MCF 10A (cell line): ENCODE measurements around the gene ADAMTS16. TPM values are rescaled to one million over a fixed set of nuclear protein-coding genes. Genes with fewer than 3 reads are reported as not detected.

Experiments used
- BruUV-seq: library from RNA; stranded (reverse); fragments of 400-500 nt; replicated peaks from 2 replicates; lab custom pipeline; 2021; lab: Mats Ljungman, UMichigan
- CTCF ChIA-PET: fragments of 300-600 bp; sonication (Branson Sonifier 250); formaldehyde crosslinking; extraction: SDS; loops from one replicate; lab custom pipeline; 2021; ENCODE audit warnings: antibody characterized with exemption, inconsistent platforms; lab: Yijun Ruan, JAX
- POLR2A ChIA-PET: fragments of 300-600, 350-650 bp; sonication (Branson Sonifier 250); formaldehyde crosslinking; extraction: SDS; loops from one replicate; lab custom pipeline; 2020; ENCODE audit warnings: antibody characterized with exemption, inconsistent platforms; lab: Yijun Ruan, JAX
- DNase-seq: peaks from one replicate; pipeline ENCODE4 v3.0.0-alpha.2; 2018; ENCODE audit not compliant: unreplicated experiment
- H3K27ac Mint-ChIP-seq: one replicate; pipeline ENCODE4 v1.8.0; 2022; ENCODE audit warnings: mild to moderate bottlenecking, low read depth, mixed read lengths; ENCODE audit not compliant: unreplicated experiment
- H3K27me3 Mint-ChIP-seq: one replicate; pipeline ENCODE4 v1.8.0; 2022; ENCODE audit warnings: mixed read lengths; ENCODE audit not compliant: insufficient read depth, unreplicated experiment
- H3K36me3 Mint-ChIP-seq: one replicate; pipeline ENCODE4 v1.8.0; 2022; ENCODE audit warnings: mild to moderate bottlenecking, moderate library complexity, mixed read lengths; ENCODE audit not compliant: insufficient read depth, unreplicated experiment
- H3K4me1 Mint-ChIP-seq: one replicate; pipeline ENCODE4 v1.8.0; 2022; ENCODE audit warnings: mixed read lengths; ENCODE audit not compliant: insufficient read depth, unreplicated experiment
- H3K4me3 Mint-ChIP-seq: one replicate; pipeline ENCODE4 v1.8.0; 2022; ENCODE audit warnings: mild to moderate bottlenecking, moderate library complexity, mixed read lengths; ENCODE audit not compliant: unreplicated experiment
- H3K9me3 Mint-ChIP-seq: one replicate; pipeline ENCODE4 v1.8.0; 2022; ENCODE audit warnings: mixed read lengths; ENCODE audit not compliant: unreplicated experiment
- CTCF ChIP-seq: fragments of 200-600 bp; IDR thresholded peaks from one replicate; pipeline ENCODE4 v1.8.0; 2022; ENCODE audit warnings: antibody characterized with exemption, mild to moderate bottlenecking; ENCODE audit not compliant: unreplicated experiment
- intact Hi-C: fragments of 100-400 bp; cut with micrococcal nuclease; formaldehyde crosslinking; loops from 2 replicates; pipeline ENCODE4 v1.14.1; 2022
- total RNA-seq: library from RNA; stranded (reverse); gene quantifications from 2 replicates; pipeline ENCODE4 v1.2.3, GENCODE V29; 2022

The ADAMTS16 gene
- total RNA-seq, 1 experiment from 2014 or later = not detected

GRCh38 chr5:5198135-5198534, 58.0 kb downstream of the ADAMTS16 start:
- H3K9me3 Mint-ChIP-seq = no peaks in the 10 kb centered on the region
- peaks cover 11% of the 10 kb centered on the region for H3K27me3 Mint-ChIP-seq
- no peak for DNase-seq
- H3K4me3 Mint-ChIP-seq = no peak overlapping the region
- BruUV-seq = no TSS peak
- intact Hi-C loops = no loop called here
- CTCF ChIA-PET = interaction anchor here (1.1 kb wide), 1 partner anchor 218 kb away, joined by 3 read pairs; no protein-coding TSS in a partner anchor
- H3K36me3 Mint-ChIP-seq = no peaks in the 10 kb centered on the region
- no peak overlapping the region for H3K27ac Mint-ChIP-seq
- POLR2A ChIA-PET = interaction anchor here (0.6 kb wide), 1 partner anchor 67 kb away, joined by 3 read pairs; no protein-coding TSS in a partner anchor
- TF ChIP-seq CTCF = no peak
- H3K4me1 Mint-ChIP-seq = no peaks in the 10 kb centered on the region

- no peak for DNase-seq
- CTCF ChIA-PET = interaction anchor here (1.1 kb wide), 1 partner anchor 218 kb away, joined by 3 read pairs; no protein-coding TSS in a partner anchor
- intact Hi-C loops = no loop called here
- Mint-ChIP-seq H3K4me3 (no peak overlapping the region), H3K27ac (no peak overlapping the region), H3K27me3 (peaks cover 10% of the 10 kb centered on the region), H3K36me3 (no peaks in the 10 kb centered on the region), H3K4me1 (no peaks in the 10 kb centered on the region), H3K9me3 (no peaks in the 10 kb centered on the region)
- POLR2A ChIA-PET = interaction anchor here (0.6 kb wide), 1 partner anchor 1437 kb away, joined by 3 read pairs; no protein-coding TSS in a partner anchor
- BruUV-seq = no TSS peak
- TF ChIP-seq CTCF = no peak
Measured at GRCh38 chr5:5198815-5199214, 58.7 kb downstream of the ADAMTS16 start.

- CTCF ChIA-PET = interaction anchor here (1.1 kb wide), 1 partner anchor 217 kb away, joined by 3 read pairs; no protein-coding TSS in a partner anchor
- POLR2A ChIA-PET = interaction anchor here (0.6 kb wide), 1 partner anchor 1436 kb away, joined by 3 read pairs; no protein-coding TSS in a partner anchor
- no peaks in the 10 kb centered on the region for H3K9me3 Mint-ChIP-seq
- no peaks in the 10 kb centered on the region for H3K4me1 Mint-ChIP-seq
- no peak for TF ChIP-seq CTCF
- H3K27me3 Mint-ChIP-seq = peaks cover 4% of the 10 kb centered on the region
- H3K4me3 Mint-ChIP-seq = no peak overlapping the region
- H3K36me3 Mint-ChIP-seq = no peaks in the 10 kb centered on the region
- H3K27ac Mint-ChIP-seq = no peak overlapping the region
- no peak for DNase-seq
- intact Hi-C loops = no loop called here
- BruUV-seq = no TSS peak
Measured at GRCh38 chr5:5199495-5199894, 59.4 kb downstream of the ADAMTS16 start.

- intact Hi-C loops = no loop called here
- no TSS peak for BruUV-seq
- ChIA-PET CTCF (no interaction called here), POLR2A (no interaction called here)
- H3K9me3 Mint-ChIP-seq = no peaks in the 10 kb centered on the region
- H3K27me3 Mint-ChIP-seq = no peaks in the 10 kb centered on the region
- no peak overlapping the region for H3K4me3 Mint-ChIP-seq
- H3K36me3 Mint-ChIP-seq = no peaks in the 10 kb centered on the region
- H3K27ac Mint-ChIP-seq = no peak overlapping the region
- TF ChIP-seq CTCF = no peak
- DNase-seq = no peak
- no peaks in the 10 kb centered on the region for H3K4me1 Mint-ChIP-seq
Measured at GRCh38 chr5:5200133-5200532, 60.0 kb downstream of the ADAMTS16 start.
